A549 (cell line): ENCODE measurements around the gene ALDH3B2.

Experiments used
- CEBPB ChIP-seq, 2 experiments: fragments of >200 bp in 1 of 2; sonication (Bioruptor Twin) in 1 of 2; formaldehyde crosslinking in 1 of 2; IDR thresholded peaks; 2 replicates each; pipeline ENCODE4 v1.6.1; 2012 to 2016
- CHD4 ChIP-seq: fragments of 200-600 bp; sonication (generic); IDR thresholded peaks from 2 replicates; pipeline ENCODE4 v1.6.1; 2016; ENCODE audit warnings: antibody characterized with exemption, mild to moderate bottlenecking, borderline replicate concordance
- EHMT2 ChIP-seq: fragments of 200-600 bp; sonication (generic); IDR thresholded peaks from 2 replicates; pipeline ENCODE4 v1.6.1; 2016; ENCODE audit warnings: antibody characterized with exemption, low read depth, mild to moderate bottlenecking, moderate library complexity
- HDAC2 ChIP-seq: fragments of 200-600 bp; sonication (generic); IDR thresholded peaks from 2 replicates; pipeline ENCODE4 v1.6.1; 2016
- JUN ChIP-seq, 2 experiments: fragments of >200 bp; sonication (Bioruptor Twin); formaldehyde crosslinking; IDR thresholded peaks; 2 replicates in 1 of 2; 3 replicates in 1 of 2; pipeline ENCODE4 v1.6.1; 2016 to 2017
- PHF8 ChIP-seq: fragments of 200-600 bp; sonication (generic); IDR thresholded peaks from 2 replicates; pipeline ENCODE4 v1.6.1; 2016; ENCODE audit warnings: low read depth, mild to moderate bottlenecking, antibody characterized with exemption, moderate library complexity, borderline replicate concordance
- POLR2A ChIP-seq: IDR thresholded peaks from 2 replicates; pipeline ENCODE4 v1.6.1; 2012; ENCODE audit warnings: mild to moderate bottlenecking, low read length
- RAD21 ChIP-seq, 2 experiments: fragments of >200 bp in 1 of 2; sonication (Bioruptor Twin) in 1 of 2; formaldehyde crosslinking in 1 of 2; IDR thresholded peaks in 1 of 2; conservative IDR thresholded peaks in 1 of 2; 2 replicates in 1 of 2; 3 replicates in 1 of 2; pipeline ENCODE4 v1.6.1; 2012 to 2018; ENCODE audit warnings: inconsistent platforms in 1 of 2
- TF ChIP-seq, protein P1 (sequence below): fragments of >200 bp; sonication (Bioruptor Twin); formaldehyde crosslinking; IDR thresholded peaks from 3 replicates; pipeline ENCODE4 v1.5.1; 2016
- TF ChIP-seq, protein P2 (sequence below): fragments of 250-450 bp; sonication (Bioruptor Pico); IDR thresholded peaks from 2 replicates; pipeline ENCODE4 v1.5.0; 2021; ENCODE audit warnings: mild to moderate bottlenecking, moderate library complexity, borderline replicate concordance
- TF ChIP-seq, protein P3 (sequence below): fragments of 200-600 bp; sonication (generic); IDR thresholded peaks from 2 replicates; pipeline ENCODE4 v1.6.1; 2016; ENCODE audit warnings: antibody characterized with exemption, mild to moderate bottlenecking, moderate library complexity
- TF ChIP-seq, protein P4 (sequence below): IDR thresholded peaks from 2 replicates; pipeline ENCODE4 v1.6.1; 2012; ENCODE audit warnings: low read depth, borderline replicate concordance
- TF ChIP-seq, protein P5 (sequence below): IDR thresholded peaks from 2 replicates; pipeline ENCODE4 v1.6.1; 2012
- TF ChIP-seq, protein P6 (sequence below): fragments of 150-350 bp; IDR thresholded peaks from 2 replicates; pipeline ENCODE4 v1.6.1; 2014; ENCODE audit warnings: low read depth, mild to moderate bottlenecking, low read length

DNA sequence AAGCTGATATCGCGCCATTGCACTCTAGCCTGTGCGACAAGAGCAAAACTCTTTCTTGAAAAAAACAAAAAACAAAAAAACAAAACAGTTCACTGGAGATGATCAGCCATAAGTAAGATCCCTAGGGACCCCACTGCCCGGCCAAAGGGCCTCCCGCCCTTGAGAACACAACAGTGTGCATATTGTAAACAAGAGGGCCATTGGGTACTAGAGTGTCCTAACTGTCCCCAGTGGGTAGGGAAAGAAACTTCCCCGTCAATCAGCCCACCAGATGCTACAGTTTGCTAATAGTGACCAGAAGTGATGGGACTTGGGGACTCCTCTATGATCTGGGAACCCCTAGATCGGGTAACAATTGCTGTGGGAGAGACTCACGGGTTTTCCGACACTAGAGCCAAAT is 20.2 kb downstream of the ALDH3B2 start:
- no peak for TF ChIP-seq EHMT2
- TF ChIP-seq PHF8: no peak
- TF ChIP-seq, protein P1, sequence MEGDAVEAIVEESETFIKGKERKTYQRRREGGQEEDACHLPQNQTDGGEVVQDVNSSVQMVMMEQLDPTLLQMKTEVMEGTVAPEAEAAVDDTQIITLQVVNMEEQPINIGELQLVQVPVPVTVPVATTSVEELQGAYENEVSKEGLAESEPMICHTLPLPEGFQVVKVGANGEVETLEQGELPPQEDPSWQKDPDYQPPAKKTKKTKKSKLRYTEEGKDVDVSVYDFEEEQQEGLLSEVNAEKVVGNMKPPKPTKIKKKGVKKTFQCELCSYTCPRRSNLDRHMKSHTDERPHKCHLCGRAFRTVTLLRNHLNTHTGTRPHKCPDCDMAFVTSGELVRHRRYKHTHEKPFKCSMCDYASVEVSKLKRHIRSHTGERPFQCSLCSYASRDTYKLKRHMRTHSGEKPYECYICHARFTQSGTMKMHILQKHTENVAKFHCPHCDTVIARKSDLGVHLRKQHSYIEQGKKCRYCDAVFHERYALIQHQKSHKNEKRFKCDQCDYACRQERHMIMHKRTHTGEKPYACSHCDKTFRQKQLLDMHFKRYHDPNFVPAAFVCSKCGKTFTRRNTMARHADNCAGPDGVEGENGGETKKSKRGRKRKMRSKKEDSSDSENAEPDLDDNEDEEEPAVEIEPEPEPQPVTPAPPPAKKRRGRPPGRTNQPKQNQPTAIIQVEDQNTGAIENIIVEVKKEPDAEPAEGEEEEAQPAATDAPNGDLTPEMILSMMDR: no peak
- TF ChIP-seq, protein P2, sequence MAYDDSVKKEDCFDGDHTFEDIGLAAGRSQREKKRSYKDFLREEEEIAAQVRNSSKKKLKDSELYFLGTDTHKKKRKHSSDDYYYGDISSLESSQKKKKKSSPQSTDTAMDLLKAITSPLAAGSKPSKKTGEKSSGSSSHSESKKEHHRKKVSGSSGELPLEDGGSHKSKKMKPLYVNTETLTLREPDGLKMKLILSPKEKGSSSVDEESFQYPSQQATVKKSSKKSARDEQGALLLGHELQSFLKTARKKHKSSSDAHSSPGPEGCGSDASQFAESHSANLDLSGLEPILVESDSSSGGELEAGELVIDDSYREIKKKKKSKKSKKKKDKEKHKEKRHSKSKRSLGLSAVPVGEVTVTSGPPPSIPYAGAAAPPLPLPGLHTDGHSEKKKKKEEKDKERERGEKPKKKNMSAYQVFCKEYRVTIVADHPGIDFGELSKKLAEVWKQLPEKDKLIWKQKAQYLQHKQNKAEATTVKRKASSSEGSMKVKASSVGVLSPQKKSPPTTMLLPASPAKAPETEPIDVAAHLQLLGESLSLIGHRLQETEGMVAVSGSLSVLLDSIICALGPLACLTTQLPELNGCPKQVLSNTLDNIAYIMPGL: no peak
- TF ChIP-seq, protein P3, sequence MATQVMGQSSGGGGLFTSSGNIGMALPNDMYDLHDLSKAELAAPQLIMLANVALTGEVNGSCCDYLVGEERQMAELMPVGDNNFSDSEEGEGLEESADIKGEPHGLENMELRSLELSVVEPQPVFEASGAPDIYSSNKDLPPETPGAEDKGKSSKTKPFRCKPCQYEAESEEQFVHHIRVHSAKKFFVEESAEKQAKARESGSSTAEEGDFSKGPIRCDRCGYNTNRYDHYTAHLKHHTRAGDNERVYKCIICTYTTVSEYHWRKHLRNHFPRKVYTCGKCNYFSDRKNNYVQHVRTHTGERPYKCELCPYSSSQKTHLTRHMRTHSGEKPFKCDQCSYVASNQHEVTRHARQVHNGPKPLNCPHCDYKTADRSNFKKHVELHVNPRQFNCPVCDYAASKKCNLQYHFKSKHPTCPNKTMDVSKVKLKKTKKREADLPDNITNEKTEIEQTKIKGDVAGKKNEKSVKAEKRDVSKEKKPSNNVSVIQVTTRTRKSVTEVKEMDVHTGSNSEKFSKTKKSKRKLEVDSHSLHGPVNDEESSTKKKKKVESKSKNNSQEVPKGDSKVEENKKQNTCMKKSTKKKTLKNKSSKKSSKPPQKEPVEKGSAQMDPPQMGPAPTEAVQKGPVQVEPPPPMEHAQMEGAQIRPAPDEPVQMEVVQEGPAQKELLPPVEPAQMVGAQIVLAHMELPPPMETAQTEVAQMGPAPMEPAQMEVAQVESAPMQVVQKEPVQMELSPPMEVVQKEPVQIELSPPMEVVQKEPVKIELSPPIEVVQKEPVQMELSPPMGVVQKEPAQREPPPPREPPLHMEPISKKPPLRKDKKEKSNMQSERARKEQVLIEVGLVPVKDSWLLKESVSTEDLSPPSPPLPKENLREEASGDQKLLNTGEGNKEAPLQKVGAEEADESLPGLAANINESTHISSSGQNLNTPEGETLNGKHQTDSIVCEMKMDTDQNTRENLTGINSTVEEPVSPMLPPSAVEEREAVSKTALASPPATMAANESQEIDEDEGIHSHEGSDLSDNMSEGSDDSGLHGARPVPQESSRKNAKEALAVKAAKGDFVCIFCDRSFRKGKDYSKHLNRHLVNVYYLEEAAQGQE: no peak
- TF ChIP-seq CHD4: no peak
- no peak for TF ChIP-seq HDAC2
- TF ChIP-seq, protein P4, sequence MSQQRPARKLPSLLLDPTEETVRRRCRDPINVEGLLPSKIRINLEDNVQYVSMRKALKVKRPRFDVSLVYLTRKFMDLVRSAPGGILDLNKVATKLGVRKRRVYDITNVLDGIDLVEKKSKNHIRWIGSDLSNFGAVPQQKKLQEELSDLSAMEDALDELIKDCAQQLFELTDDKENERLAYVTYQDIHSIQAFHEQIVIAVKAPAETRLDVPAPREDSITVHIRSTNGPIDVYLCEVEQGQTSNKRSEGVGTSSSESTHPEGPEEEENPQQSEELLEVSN: no peak
- TF ChIP-seq, protein P5, sequence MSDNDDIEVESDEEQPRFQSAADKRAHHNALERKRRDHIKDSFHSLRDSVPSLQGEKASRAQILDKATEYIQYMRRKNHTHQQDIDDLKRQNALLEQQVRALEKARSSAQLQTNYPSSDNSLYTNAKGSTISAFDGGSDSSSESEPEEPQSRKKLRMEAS: no peak
- TF ChIP-seq, protein P6, sequence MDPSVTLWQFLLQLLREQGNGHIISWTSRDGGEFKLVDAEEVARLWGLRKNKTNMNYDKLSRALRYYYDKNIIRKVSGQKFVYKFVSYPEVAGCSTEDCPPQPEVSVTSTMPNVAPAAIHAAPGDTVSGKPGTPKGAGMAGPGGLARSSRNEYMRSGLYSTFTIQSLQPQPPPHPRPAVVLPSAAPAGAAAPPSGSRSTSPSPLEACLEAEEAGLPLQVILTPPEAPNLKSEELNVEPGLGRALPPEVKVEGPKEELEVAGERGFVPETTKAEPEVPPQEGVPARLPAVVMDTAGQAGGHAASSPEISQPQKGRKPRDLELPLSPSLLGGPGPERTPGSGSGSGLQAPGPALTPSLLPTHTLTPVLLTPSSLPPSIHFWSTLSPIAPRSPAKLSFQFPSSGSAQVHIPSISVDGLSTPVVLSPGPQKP: no peak
- TF ChIP-seq RAD21 (conservative IDR thresholded peaks at IDR 0.05 in 1 of 2, IDR thresholded peaks at IDR 0.05 in 1 of 2): no peak
- no peak for TF ChIP-seq POLR2A
- TF ChIP-seq JUN (IDR thresholded peaks at IDR 0.05): no peak
- no peak for TF ChIP-seq CEBPB (IDR thresholded peaks at IDR 0.05)
